Islet of Langerhans (tissue), 1 donor: ENCODE results near the gene JADE3.

Source experiments
- FAIRE-seq: peaks from one replicate; lab custom pipeline; 2011; peaks lifted over from hg19 to GRCh38; lab: Jason Lieb, UNC

JADE3 gene

DNA sequence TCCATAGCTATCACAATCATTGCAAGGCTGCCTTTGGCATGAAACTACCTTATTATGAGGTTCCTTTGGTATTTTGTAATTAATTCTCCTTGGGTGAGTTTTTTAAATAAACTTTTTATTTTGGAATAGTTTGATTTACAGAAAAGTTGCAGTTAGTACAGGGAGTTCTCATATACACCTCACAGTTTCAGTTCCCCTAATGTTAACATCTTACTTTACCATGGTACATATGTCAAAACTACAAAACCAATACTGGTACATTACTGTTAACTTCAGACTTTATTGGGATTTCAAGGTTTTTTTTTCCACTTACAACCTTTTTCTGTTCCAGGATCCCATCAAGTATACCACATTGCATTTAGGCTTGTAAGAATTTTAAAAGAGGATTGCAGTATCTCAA, 114.0 kb downstream of the JADE3 start:
- no peak for FAIRE-seq

DNA sequence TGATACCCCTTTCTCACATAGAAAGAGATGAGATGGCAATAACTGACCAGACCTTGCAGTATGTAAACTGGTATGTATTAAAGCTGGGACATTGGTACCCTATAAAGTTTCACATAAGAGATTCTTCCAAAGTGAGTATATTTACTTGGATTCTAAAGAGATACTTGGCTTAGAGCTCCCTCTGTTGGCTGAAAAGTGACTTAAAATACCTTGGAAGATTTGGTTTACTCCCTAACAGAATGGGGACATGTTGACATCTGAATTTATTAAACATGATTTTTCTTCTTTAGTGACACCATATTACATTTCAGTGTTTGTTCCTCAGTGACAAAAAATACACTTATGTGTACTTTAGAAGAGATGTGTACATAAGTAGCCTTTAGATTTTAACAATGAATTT, 118.1 kb downstream of the JADE3 start:
- FAIRE-seq, result peak; percentile 98

DNA sequence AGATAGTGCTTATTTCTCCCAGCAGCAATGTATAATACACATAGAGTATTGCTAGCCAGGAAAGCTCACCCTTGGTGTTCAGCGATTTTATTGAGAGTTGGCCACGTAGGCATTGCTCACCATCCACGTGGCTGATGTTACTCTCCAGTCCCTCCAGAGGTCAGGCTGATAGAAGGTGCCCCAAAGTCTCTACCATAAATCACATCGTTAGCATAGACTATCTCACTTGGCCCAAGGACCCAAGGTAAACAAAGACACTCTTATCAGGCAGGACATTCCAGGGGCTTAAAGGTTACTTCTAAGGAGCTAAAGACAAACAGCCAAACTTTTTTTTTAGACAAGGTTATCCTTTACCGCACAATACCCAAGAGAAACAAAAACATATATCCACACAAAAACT, 135.8 kb downstream of the JADE3 start:
- no peak for FAIRE-seq

DNA sequence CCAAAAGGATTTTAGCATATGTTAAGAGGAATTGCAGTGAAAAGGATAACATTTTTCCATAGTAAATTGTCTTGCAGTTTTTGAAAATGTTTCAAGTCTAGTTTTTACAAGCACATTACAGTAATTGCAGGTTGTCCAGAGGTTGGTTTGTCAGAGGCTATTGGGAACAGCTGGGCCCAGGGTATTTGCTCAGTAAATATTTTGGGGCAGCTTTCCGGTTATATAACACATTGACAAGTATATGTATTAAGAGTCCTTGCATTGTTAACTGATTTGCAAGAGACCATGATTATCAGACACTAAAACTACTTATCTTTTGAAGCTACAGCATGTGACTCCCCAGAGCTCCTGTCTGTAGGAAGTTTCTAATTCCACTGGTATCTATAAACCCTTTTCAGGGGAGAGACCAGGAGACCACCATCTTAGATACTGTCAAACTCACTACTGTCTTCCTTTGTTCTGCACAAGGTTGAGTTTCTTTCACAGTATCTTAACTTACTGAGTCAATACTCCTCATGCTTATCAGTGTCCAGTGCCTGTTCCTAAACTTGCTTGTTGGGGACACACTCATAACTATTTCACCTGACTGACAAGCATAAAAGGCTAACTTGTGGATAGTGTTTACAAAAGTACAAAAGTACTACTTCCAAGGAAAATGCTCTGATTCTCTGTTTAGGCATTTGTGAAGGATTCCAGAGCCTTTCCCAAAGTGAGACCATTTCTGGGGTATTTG, 147.1 kb downstream of the JADE3 start:
- FAIRE-seq, result no peak

DNA sequence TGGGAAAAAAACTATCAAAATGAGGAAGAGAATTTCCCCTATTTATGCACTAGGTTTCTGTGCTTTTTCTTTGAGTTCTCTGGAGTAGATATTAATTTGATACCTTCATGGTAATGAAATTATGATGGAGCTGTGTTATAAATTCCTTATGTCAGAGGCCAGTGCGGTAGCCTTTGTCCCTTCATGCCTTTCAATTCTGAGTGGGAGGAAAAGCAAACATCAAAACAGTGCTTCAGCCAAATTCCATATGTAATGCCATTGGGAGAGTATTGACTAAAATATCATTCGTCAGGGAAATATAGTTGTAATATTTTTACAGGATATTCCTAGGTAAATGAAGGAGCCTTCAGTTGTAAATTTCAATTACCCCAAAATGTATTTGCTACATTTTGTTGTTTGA, 148.5 kb downstream of the JADE3 start:
- no peak for FAIRE-seq

DNA sequence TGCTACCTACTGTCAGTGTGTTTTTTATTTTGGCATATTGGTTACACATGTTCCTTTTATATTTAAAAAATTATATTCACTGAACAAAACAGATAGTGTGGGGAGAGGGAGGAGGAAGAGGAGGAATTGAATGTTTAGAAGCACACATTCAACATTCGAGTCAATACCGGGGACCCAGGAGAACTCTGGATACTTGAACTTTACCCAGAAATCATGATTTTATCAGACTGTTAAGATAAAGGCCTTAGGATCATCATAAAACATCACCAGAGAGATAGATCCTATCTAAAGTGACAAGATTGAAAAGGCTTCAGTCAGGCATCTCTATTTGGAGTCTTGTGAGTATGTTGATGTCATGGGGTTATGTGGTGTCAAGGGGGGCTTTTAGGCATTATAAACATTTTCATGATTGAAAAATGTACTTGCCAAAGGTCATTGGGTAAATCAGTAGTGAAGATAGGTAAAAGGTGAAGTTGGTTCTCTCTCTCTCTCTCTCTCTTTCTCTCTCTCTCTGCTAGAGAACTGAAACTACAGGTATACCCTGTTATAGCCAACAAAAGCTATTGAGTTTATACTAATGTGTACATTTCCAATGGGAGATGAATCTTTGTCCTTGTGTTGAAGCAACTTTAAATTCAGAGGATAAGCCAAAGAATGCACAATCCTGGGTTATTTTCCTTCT, 149.2 kb downstream of the JADE3 start:
- FAIRE-seq, result peak; percentile 30

DNA sequence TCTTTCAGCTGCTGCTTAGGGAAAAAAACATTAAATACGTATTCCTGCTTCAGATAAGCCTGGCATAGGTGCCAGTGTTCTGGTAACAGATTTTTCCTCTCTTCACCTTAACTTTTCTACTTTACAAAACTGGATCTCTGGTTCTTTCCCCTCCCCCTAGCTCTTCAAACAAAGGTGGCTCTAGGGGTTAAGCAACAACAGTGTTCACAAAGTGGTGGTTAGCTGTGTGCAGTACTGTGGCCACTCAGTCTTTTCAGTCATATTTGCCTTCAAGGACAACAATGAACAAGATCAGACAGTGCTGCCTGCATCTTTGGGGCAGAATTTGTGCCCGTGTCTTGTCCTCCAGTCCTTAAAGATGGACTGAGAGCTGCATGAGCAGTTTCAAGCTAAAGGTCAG, 151.0 kb downstream of the JADE3 start:
- FAIRE-seq, result no peak

DNA sequence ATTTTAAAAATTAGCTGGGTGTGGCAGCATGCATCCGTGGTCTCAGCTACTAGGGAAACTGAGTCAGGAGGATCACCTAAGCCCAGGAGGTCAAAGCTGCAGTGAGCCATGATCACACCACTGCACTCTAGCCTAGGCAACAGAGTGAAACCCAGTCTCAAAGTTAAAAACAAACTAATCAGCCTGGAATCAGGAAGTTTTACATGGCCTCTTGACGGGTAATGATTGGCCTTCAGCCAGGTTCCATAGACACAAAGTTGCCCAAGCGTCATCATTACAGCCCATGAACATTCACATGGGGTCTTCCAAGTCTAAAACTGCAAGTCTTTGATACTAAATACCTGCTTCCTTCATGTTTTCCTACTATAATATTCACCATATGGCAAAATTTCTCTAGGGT, 156.0 kb downstream of the JADE3 start:
- FAIRE-seq, result no peak

DNA sequence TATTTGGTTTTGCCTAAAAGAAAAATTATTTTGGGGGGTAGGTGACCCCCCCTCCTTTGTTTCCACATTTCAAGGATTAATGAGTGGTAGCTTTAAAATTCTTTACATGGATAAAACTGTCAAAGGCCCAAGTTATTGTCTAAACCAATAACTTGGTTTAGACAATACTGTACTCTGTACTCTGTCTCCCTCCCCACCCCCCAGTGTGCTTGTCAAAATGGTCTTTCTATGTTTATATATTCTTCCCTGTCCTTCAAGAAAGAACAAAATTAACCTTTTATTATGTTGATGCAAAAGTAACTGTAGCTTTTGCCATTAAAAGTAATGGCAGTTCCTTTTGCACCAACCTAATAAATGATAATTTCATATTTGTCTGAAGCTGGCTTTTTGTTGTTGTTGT, 156.5 kb downstream of the JADE3 start:
- FAIRE-seq, result no peak

DNA sequence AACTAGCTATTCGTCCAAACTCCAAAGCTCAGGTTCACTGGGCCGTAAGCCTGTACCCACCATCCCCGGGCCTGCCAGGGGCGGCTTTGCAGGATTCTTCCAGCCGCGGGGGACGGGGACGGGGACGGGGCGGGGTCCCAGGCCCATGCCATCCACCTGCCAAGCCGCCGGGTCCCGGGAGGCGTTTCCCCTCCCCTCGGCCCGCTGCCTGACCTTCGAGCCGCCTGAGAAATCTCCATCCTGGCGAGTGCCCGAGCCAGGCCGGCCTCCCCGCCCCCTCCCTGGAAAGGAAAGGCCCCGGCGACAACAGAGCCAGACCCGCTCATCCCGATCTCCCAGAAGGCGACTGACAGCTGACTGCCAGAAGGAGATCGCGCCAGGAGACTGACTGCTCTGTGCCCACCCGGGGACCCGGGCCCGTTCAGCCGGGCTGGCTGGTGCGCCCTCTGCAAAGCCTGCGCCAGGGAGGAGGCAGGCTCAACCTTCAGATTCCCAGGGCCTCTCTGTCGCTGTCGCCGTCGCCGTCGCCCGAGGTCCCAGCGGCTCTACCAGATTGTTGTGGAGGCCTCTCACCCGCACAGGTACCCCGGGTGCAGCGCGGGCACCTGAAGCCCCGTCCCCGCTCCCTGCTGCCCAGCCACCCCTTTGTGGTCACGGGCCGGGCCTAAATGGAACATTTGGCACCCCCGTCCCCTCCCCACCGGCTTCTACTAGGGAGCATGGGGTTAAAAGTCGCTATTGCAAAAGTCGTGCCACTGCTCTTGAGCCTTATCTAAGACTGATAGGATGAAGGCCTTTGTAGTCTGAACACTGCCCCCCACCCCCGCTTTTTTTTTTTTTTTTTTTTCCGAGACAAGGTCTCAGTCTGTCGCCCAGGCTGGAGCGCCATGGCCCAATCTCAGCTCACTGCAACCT, 166.2 kb downstream of the JADE3 start, which contains the start of gene RGN:
TSS of gene RGN (plus strand) at position 315 of the 915 bp plus-strand sequence. CDS start 2,702 bp downstream, outside the sequence.
- no peak for FAIRE-seq

DNA sequence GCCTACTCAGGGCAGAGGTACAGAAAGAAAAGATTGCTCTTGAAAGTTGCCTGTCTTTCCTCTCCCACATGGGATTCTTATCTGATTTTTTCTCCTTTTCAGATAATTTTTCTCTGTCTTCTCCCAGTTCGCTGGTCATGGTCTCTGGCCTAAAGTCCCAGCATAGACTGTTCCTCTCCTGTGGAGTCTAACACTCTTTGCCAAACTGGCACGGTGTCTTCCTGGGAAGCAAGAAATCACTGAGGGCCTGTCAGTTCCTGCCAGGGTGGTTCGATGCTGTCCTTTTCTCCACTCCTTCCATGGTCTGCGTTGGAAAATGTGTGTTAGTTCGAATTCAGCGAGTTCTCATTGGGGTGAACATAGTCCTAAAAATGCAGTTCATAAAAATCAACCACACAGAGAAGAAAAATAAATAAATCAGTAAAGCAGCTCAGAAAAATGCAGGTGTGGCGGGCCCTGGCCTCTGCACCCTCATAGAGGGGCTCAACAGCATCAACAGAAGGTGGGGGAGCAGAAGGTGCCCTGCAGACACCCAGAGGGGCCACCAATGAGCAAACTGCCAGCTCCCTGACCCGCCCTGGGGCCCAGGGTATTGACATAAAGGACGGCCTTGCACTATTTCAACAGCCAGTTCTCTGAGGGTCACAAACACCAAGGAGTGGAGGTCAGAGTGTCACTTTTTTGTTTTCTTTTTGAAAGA, 168.1 kb downstream of the JADE3 start:
- no peak for FAIRE-seq

DNA sequence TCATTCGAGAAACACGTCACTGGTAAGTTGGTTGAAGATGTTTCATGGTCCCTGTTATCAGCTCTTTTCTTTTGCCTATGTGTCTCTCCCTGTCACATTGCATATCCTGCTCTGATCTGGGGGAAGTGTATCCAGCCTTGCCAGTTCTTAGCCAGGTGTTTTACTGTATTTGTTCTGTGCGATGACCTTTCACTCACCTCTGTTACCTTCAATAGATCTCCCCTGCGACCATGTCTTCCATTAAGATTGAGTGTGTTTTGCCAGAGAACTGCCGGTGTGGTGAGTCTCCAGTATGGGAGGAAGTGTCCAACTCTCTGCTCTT, 168.7 kb downstream of the JADE3 start:
- no peak for FAIRE-seq

DNA sequence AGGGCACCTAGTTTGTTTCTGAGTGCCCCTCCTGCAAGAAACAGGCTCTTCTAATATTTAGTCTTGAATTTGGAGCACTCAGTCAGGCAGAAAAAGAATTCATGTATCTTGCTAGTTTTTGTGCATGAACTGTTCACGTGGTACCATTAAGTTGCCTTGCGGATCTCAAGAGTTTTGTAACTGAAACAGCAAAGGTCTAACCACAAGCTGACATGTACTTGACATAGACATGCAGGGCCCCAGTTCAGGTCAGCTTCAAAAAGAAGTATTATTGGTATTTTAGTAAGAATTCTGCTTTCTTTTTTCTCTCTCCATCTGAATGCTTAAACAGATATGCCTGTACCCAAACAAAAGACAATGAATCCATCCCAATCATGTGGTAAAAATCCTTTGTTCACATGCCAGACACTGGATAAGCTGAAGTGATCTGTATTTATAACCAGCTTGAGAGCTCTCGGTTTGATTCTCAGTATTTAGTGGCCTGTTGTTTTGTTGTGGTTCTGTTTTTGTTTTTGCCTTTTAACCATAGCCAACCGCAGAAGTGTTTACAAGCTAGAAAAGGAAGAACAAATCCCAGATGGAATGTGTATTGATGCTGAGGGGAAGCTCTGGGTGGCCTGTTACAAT, 179.0 kb downstream of the JADE3 start:
- no peak for FAIRE-seq

DNA sequence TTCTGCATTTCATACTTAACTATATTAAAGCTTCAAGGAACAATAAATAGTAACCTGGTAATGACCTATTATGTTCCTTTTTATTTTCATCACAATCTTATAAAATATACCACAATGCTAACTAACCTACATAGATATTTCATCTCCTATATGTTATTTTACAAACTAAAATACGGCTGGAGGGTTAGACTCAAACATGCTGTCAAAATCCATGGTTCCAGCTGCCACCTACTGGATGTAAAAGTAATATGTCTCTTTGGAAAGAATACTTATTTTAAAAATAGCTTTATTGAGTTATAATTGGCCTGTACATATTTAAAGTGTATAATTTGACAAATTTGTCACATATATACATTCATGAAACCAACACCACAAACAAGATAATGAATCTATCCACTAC, 181.0 kb downstream of the JADE3 start:
- peak; percentile 100 for FAIRE-seq

DNA sequence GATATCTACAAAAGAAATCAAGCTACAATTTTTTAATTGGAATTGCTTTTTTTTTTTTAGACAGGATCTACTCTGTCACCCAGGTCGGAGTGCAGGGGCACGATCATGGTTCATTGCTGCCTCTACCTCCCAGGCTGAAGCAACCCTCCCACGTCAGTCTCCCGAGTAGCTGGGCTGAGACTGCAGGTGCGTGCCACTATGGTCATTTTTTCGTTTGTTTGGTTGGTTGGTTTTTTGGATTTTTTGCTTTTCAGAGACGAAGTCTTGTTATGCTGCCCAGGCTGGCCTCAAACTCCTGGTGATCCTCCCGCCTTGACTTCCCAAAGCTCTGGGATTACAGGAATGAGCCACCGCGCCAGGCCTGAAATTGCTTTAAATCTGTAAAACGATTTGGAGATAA, 181.6 kb downstream of the JADE3 start:
- no peak for FAIRE-seq

DNA sequence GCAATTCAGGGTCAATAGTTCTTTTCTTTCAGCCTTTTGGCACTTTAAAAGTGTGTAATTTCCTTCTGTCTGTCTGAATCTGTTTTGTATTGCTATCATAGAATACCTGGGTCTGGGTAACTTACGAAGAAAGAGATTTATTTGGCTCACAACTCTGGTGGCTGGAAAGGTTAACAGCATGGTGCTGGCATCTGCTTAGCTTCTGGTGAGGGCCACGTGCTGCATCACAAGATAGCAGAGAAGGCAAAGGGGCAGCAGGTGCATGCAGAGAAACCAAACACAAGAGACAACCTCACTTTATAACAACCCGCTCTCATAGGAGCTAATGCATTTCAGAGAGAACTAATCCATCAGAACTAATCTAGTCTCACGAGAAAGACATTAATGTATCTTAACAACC, 184.8 kb downstream of the JADE3 start:
- FAIRE-seq, result no peak

DNA sequence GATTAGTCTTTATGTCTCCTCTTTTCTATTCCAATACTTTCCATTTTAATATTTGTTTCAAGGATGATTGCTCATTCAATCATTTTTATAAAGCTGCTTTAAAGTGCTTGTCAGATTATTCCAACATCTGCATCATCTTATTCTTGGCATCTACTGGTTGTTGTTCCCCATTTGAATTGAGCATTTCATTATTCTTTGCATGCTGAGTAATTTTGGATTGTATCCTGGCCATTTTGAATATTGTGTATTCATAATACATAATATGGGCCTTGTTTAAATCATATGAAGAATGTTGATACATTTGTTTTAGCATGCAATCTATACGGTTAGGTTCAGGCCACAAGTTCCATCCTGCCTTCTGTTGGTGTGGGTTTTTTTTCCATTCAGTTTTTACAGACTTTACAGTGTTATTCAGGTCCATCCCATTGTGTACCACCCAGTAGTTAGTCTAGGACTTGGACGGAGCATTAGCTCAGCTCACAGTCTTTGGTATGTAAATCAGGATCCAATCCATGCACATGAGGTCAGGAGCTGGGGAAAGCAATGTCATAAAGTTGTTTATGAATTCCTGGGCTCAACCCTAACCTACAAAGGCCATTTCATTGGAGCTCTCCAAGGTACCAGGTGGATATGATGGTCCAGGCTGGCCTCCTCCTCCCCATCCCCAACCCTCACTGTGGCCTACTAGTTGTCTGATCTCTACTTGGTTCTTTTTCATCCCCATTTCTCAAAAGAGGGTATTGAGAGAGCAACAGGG, 186.3 kb downstream of the JADE3 start:
- no peak for FAIRE-seq

DNA sequence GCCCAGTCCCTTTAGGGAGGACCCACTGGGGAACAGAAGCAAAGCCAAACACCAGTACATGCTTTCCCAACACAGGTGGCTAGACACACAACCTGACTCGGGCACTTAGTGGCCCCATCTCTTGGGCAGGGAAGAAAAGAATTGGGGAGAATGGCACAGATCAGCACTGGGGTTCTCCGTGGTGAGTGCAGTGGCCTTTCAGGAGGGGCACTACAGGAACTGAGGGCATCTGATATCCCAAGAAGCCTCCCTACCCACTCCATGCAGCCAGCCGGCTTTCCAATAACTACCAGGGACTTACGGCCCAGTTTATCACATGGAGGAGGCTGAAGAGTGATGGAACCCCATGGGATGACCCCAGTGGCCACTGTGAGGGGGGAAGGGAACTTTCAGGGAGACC, 189.0 kb downstream of the JADE3 start:
- FAIRE-seq, result no peak
